OCI-LY7 (cell line): ENCODE results near the gene CCDC170. TPM values are rescaled to one million over a fixed set of nuclear protein-coding genes. Genes with fewer than 3 reads are reported as not detected.

Experiments
- BruUV-seq: library from RNA; stranded (reverse); fragments of 400-500 nt; replicated peaks from 2 replicates; lab custom pipeline; 2021; lab: Mats Ljungman, UMichigan
- CTCF ChIA-PET: fragments of 300-600 bp; sonication (Branson Sonifier 250); formaldehyde crosslinking; loops from one replicate; lab custom pipeline; 2022; ENCODE audit warnings: antibody characterized with exemption; ENCODE audit not compliant: unreplicated experiment; lab: Charles Lee
- POLR2A ChIA-PET: fragments of 300-600 bp; sonication (Branson Sonifier 250); formaldehyde crosslinking; loops from one replicate; lab custom pipeline; 2022; ENCODE audit warnings: antibody characterized with exemption; lab: Charles Lee
- DNase-seq: peaks from one replicate; pipeline ENCODE4 v3.0.0-alpha.2; 2015; ENCODE audit warnings: low spot score
- H2AFZ ChIP-seq: fragments of 200-600 bp; sonication (generic), shearing (Covaris generic); 2 replicates; pipeline ENCODE4 v1.6.1; 2014; ENCODE audit warnings: mild to moderate bottlenecking, antibody characterized with exemption, low read length, moderate library complexity
- H3K27ac ChIP-seq: fragments of 200-600 bp; sonication (generic); 2 replicates; pipeline ENCODE4 v1.5.1; 2014; ENCODE audit warnings: mixed run types, low read depth, mild to moderate bottlenecking, moderate library complexity, low read length, inconsistent platforms; ENCODE audit not compliant: poor library complexity, severe bottlenecking
- H3K36me3 ChIP-seq: fragments of 200-600 bp; sonication (generic); 2 replicates; pipeline ENCODE4 v1.6.1; 2014; ENCODE audit warnings: mild to moderate bottlenecking, antibody characterized with exemption, low read length, moderate library complexity, mixed read lengths; ENCODE audit not compliant: insufficient read depth
- H3K4me1 ChIP-seq: fragments of 200-600 bp; sonication (generic); 2 replicates; pipeline ENCODE4 v1.5.1; 2014; ENCODE audit warnings: mild to moderate bottlenecking, low read length; ENCODE audit not compliant: insufficient read depth, poor library complexity, severe bottlenecking
- H3K4me2 ChIP-seq: fragments of 200-600 bp; sonication (generic); 2 replicates; pipeline ENCODE4 v1.6.1; 2014; ENCODE audit warnings: mild to moderate bottlenecking, low read length
- H3K4me3 ChIP-seq: fragments of 200-600 bp; sonication (generic); 2 replicates; pipeline ENCODE4 v1.5.1; 2014; ENCODE audit warnings: mild to moderate bottlenecking, low read depth, low read length; ENCODE audit not compliant: poor library complexity, severe bottlenecking
- H3K79me2 ChIP-seq: fragments of 200-600 bp; sonication (generic); 2 replicates; pipeline ENCODE4 v1.6.1; 2016; ENCODE audit warnings: low read depth, mild to moderate bottlenecking, low read length, moderate library complexity, mixed read lengths; ENCODE audit not compliant: insufficient read depth
- H3K9me2 ChIP-seq: fragments of 200-600 bp; sonication (generic); 2 replicates; pipeline ENCODE4 v1.6.1; 2016; ENCODE audit warnings: mild to moderate bottlenecking, low read length, mixed read lengths; ENCODE audit not compliant: insufficient read depth
- H3K9me3 ChIP-seq: fragments of 200-600 bp; sonication (generic); 2 replicates; pipeline ENCODE4 v1.6.1; 2014; ENCODE audit warnings: mild to moderate bottlenecking, mixed run types, low read length, mixed read lengths
- H4K20me1 ChIP-seq: fragments of 200-600 bp; sonication (generic); 2 replicates; pipeline ENCODE4 v1.6.1; 2014; ENCODE audit warnings: mild to moderate bottlenecking, antibody characterized with exemption, low read length, moderate library complexity, mixed read lengths; ENCODE audit not compliant: insufficient read depth
- CTCF ChIP-seq: fragments of 200-600 bp; sonication (generic); conservative IDR thresholded peaks from 2 replicates; pipeline ENCODE4 v1.5.1; 2014; ENCODE audit warnings: mild to moderate bottlenecking, antibody characterized with exemption, low read length, moderate library complexity, mixed read lengths
- EZH2phosphoT487 ChIP-seq: fragments of 200-600 bp; sonication (generic); IDR thresholded peaks from 2 replicates; pipeline ENCODE4 v1.6.1; 2018; ENCODE audit warnings: low read depth, borderline replicate concordance, mild to moderate bottlenecking, mixed run types, antibody characterized with exemption, low read length, moderate library complexity, mixed read lengths
- intact Hi-C: fragments of 100-400 bp; cut with micrococcal nuclease; formaldehyde crosslinking; loops from one replicate; pipeline ENCODE4 v1.10.0; 2022; ENCODE audit not compliant: unreplicated experiment
- total RNA-seq, 2 experiments: library from RNA; depleted of rRNA in 1 of 2; stranded (reverse); fragments of >200 nt in 1 of 2; shearing (Covaris generic) in 1 of 2; gene quantifications; 2 replicates each; pipeline ENCODE4 v1.2.3, GENCODE V29; 2014 to 2022

The CCDC170 gene
- total RNA-seq, 2 experiments from 2014 or later: not detected

- Histone ChIP-seq H3K27ac (no peak overlapping the region), H3K4me2 (no peak overlapping the region), H3K79me2 (no peaks in the 10 kb centered on the region), H3K4me3 (no peak overlapping the region), H2AFZ (no peak overlapping the region), H3K9me2 (no peaks in the 10 kb centered on the region), H4K20me1 (no peaks in the 10 kb centered on the region), H3K4me1 (no peaks in the 10 kb centered on the region), H3K9me3 (no peaks in the 10 kb centered on the region), H3K36me3 (no peaks in the 10 kb centered on the region)
- ChIA-PET POLR2A (no interaction called here), CTCF (no interaction called here)
- no TSS peak for BruUV-seq
- DNase-seq: peak; percentile 8
- TF ChIP-seq CTCF: peak; percentile 63
- no peak for TF ChIP-seq EZH2phosphoT487
- intact Hi-C loops: no loop called here
These were observed 168.1 kb downstream of the CCDC170 start for GRCh38 chr6:151661928-151662327.

GRCh38 chr6:151663559-151663958 is 169.7 kb downstream of the CCDC170 start:
- Histone ChIP-seq H2AFZ (no peak overlapping the region), H3K4me3 (no peak overlapping the region), H3K9me2 (no peaks in the 10 kb centered on the region), H3K9me3 (no peaks in the 10 kb centered on the region), H3K4me2 (no peak overlapping the region), H3K79me2 (no peaks in the 10 kb centered on the region), H3K4me1 (no peaks in the 10 kb centered on the region), H4K20me1 (no peaks in the 10 kb centered on the region), H3K27ac (no peak overlapping the region), H3K36me3 (no peaks in the 10 kb centered on the region)
- ChIA-PET POLR2A (no interaction called here), CTCF (no interaction called here)
- intact Hi-C loops: no loop called here
- BruUV-seq: no TSS peak
- DNase-seq: no peak
- TF ChIP-seq EZH2phosphoT487: no peak
- no peak for TF ChIP-seq CTCF

DNA sequence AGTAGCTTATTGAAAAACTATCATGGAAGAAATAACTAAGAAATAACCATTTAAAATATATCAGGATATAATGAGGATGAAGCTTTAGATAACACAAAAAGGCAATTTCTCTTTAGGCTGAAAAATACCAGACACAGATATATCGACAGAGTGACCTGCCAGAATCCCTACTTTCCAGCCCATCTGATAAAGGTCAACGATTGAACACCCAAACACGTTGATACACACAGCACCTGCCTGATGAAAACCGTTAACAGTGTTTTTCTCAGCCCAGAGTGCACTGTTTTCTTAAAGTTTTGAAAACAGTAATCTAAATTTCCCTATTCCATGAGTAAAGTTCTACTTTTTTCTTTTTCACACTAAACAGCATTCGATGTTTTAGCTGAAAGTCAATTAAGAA is 170.6 kb downstream of the CCDC170 start:
- intact Hi-C loops: no loop called here
- Histone ChIP-seq H4K20me1 (no peaks in the 10 kb centered on the region), H3K27ac (no peak overlapping the region), H3K4me2 (no peak overlapping the region), H3K79me2 (no peaks in the 10 kb centered on the region), H2AFZ (no peak overlapping the region), H3K9me3 (no peaks in the 10 kb centered on the region), H3K4me3 (no peak overlapping the region), H3K9me2 (no peaks in the 10 kb centered on the region), H3K4me1 (no peaks in the 10 kb centered on the region), H3K36me3 (no peaks in the 10 kb centered on the region)
- CTCF ChIA-PET: no interaction called here
- TF ChIP-seq CTCF (no peak), EZH2phosphoT487 (no peak)
- POLR2A ChIA-PET: interaction anchor here (0.6 kb wide), 1 partner anchor 628 kb away, joined by 3 read pairs; no protein-coding TSS in a partner anchor
- no TSS peak for BruUV-seq
- DNase-seq: no peak
